Large intestine (tissue), 3 donors: ENCODE measurements around the gene CACNA1A. TPM values are rescaled to one million over a fixed set of nuclear protein-coding genes. Genes with fewer than 3 reads are reported as not detected.
"Not testable (repeated sequence)": the region's sequence is repeated elsewhere in the genome, so short reads cannot be mapped to it uniquely, and the experiment has no call there.

Experiments
- DNase-seq, 2 donors: peaks; one replicate each; pipeline versions ENCODE4 v3.0.0 to v3.0.0-alpha.2; 2013
- H3K27ac ChIP-seq: one replicate; pipeline ENCODE4 v1.5.1; 2013; ENCODE audit warnings: low read length
- H3K27me3 ChIP-seq: 2 replicates; pipeline ENCODE4 v1.6.1; 2013; ENCODE audit warnings: low read length; ENCODE audit not compliant: control insufficient read depth, insufficient read depth
- H3K36me3 ChIP-seq: 2 replicates; pipeline ENCODE4 v1.6.1; 2013; ENCODE audit warnings: low read length; ENCODE audit not compliant: control insufficient read depth, insufficient read depth
- H3K4me1 ChIP-seq: one replicate; pipeline ENCODE4 v1.6.1; 2013; ENCODE audit warnings: low read length; ENCODE audit not compliant: control insufficient read depth, insufficient read depth
- H3K4me3 ChIP-seq: one replicate; pipeline ENCODE4 v1.5.1; 2013; ENCODE audit warnings: low read length
- H3K9me3 ChIP-seq: one replicate; pipeline ENCODE4 v1.6.1; 2013; ENCODE audit warnings: mild to moderate bottlenecking, low read depth, low read length, moderate library complexity; ENCODE audit not compliant: control insufficient read depth
- WGBS: methylation state at CpG from one replicate; pipeline ENCODE4 v1.1.5; 2013; ENCODE audit warnings: low lambda C conversion rate; ENCODE audit not compliant: insufficient coverage; 5-methylcytosine and 5-hydroxymethylcytosine counted together
- polyA plus RNA-seq: library from polyadenylated mRNA; unstranded; fragments of 120-200 nt; gene quantifications from one replicate; pipeline ENCODE4 v1.2.1, GENCODE V29; 2013

CACNA1A gene
- polyA plus RNA-seq, 1 donor = 14.8 TPM

GRCh38 chr19:13260883-13261653 is 245.2 kb downstream of the CACNA1A start:
- H3K9me3 ChIP-seq = no peaks in the 10 kb centered on the region
- no peaks in the 10 kb centered on the region for H3K36me3 ChIP-seq
- no peak overlapping the region for H3K4me3 ChIP-seq
- H3K4me1 ChIP-seq = no peaks in the 10 kb centered on the region
- no CpG with 5 or more reads among the region's 9 CpGs for WGBS
- no peak overlapping the region for H3K27ac ChIP-seq
- peak; percentile 18 to 50 for DNase-seq
- peaks cover 3% of the 10 kb centered on the region for H3K27me3 ChIP-seq

GRCh38 chr19:13256918-13257317 is 249.4 kb downstream of the CACNA1A start:
- no peaks in the 10 kb centered on the region for H3K27me3 ChIP-seq
- no CpG with 5 or more reads among the region's 2 CpGs for WGBS
- H3K36me3 ChIP-seq = no peaks in the 10 kb centered on the region
- DNase-seq = no peak
- no peaks in the 10 kb centered on the region for H3K4me1 ChIP-seq
- H3K27ac ChIP-seq = no peak overlapping the region
- no peaks in the 10 kb centered on the region for H3K9me3 ChIP-seq
- no peak overlapping the region for H3K4me3 ChIP-seq

GRCh38 chr19:13256398-13256797 is 249.9 kb downstream of the CACNA1A start:
- DNase-seq, H3K4me3 ChIP-seq, H3K4me1 ChIP-seq, H3K27me3 ChIP-seq, H3K9me3 ChIP-seq, H3K36me3 ChIP-seq, H3K27ac ChIP-seq: not testable (repeated sequence)
- no CpG with 5 or more reads among the region's 1 CpG for WGBS

- Histone ChIP-seq H3K9me3 (no peaks in the 10 kb centered on the region), H3K27me3 (no peaks in the 10 kb centered on the region), H3K36me3 (no peaks in the 10 kb centered on the region), H3K27ac (no peak overlapping the region), H3K4me1 (no peaks in the 10 kb centered on the region), H3K4me3 (no peak overlapping the region)
- WGBS = 100% methylated on average over 1 of the region's 2 CpGs
- DNase-seq = no peak
Observed at GRCh38 chr19:13255719-13256059, 250.6 kb downstream of the CACNA1A start.

- Histone ChIP-seq H3K27ac (no peak overlapping the region), H3K9me3 (no peaks in the 10 kb centered on the region), H3K27me3 (no peaks in the 10 kb centered on the region), H3K4me1 (no peaks in the 10 kb centered on the region), H3K4me3 (no peak overlapping the region), H3K36me3 (no peaks in the 10 kb centered on the region)
- DNase-seq = no peak
- 83% methylated on average over 1 of the region's 21 CpGs for WGBS
Observed at GRCh38 chr19:13255041-13255718, 251.1 kb downstream of the CACNA1A start.

- Histone ChIP-seq H3K27me3 (no peaks in the 10 kb centered on the region), H3K4me1 (no peaks in the 10 kb centered on the region), H3K9me3 (no peaks in the 10 kb centered on the region), H3K4me3 (no peak overlapping the region), H3K27ac (no peak overlapping the region), H3K36me3 (no peaks in the 10 kb centered on the region)
- no CpG with 5 or more reads among the region's 11 CpGs for WGBS
- no peak for DNase-seq
Observed at GRCh38 chr19:13252569-13253335, 253.5 kb downstream of the CACNA1A start.

- Histone ChIP-seq H3K36me3 (no peaks in the 10 kb centered on the region), H3K9me3 (no peaks in the 10 kb centered on the region), H3K27ac (no peak overlapping the region), H3K4me3 (no peak overlapping the region), H3K27me3 (no peaks in the 10 kb centered on the region), H3K4me1 (no peaks in the 10 kb centered on the region)
- DNase-seq = no peak
- WGBS = no CpG with 5 or more reads among the region's 12 CpGs
Observed at GRCh38 chr19:13244920-13245319, 261.4 kb downstream of the CACNA1A start.

- no peaks in the 10 kb centered on the region for H3K27me3 ChIP-seq
- peaks cover under 1% of the 10 kb centered on the region for H3K9me3 ChIP-seq
- DNase-seq = no peak
- WGBS = no CpG with 5 or more reads among the region's 25 CpGs
- no peaks in the 10 kb centered on the region for H3K36me3 ChIP-seq
- H3K27ac ChIP-seq = no peak overlapping the region
- H3K4me1 ChIP-seq = no peaks in the 10 kb centered on the region
- H3K4me3 ChIP-seq = no peak overlapping the region
Observed at GRCh38 chr19:13241231-13242104, 264.8 kb downstream of the CACNA1A start.

GRCh38 chr19:13240312-13241022 is 265.8 kb downstream of the CACNA1A start:
- Histone ChIP-seq H3K9me3 (peaks cover 10% of the 10 kb centered on the region), H3K27ac (no peak overlapping the region), H3K36me3 (no peaks in the 10 kb centered on the region), H3K27me3 (no peaks in the 10 kb centered on the region), H3K4me3 (no peak overlapping the region), H3K4me1 (no peaks in the 10 kb centered on the region)
- DNase-seq = no peak
- no CpG with 5 or more reads among the region's 9 CpGs for WGBS
